ENCODE results near the gene CBX1.

Gene CBX1

DNA sequence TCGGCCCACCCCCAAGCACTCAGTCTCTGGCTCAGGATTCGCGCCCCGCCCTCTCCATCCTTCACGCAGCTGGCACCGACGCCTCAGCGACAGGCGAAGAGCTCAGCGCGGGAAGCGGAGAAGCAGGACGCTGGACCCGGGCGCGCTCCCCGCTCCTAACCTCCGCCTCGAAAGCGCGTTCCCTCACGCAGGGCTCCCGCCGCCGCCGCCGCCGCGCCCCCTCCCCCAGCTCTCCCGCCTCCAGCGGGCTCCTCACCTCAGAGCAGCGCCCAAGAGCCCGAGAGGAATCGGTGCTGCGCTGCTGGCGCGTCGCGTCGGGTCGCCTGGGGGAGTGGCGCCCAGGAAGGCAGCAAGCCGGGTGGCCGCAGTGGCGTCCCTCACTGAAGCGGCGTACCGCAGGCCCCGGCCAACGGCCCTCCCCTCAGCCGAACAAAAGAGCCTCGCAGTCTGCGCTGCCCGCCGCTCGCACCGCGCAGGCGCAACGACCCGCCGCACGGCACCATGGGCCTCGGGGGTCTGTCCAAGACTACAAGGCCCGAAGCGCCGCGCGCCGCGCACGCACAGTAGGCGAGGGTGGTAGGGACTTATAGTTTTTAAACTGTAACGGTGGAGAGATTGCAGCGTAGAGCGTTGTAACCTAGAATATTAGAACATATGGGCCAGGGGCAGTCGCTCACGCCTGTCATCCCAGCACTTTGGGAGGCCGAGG, at the start of gene CBX1:
Gene CBX1 (minus strand): TSS at position 467 of the 709 bp plus-strand sequence. CDS start 24,474 bp downstream, outside the sequence.
- peak; percentile 57 to 96 (median 90) for DNase-seq

DNA sequence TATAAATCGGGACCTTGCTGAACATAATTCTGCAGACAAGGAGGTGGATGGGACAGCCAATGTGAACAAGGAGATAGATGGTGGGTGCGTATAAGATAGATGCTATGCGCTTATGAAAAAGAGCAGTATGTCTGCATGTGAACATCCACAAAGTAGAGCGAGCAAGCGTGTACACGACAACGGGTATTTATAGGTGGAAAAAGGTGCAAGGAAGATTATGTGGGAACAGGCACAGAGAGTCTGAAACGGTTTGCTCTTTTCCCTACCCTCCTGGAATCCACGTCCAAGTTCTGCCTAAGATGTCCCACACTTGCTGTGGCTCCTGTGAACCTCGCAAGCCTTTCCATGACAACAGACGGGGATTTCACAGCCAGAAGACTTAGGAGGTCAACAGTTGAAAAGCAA, 49.3 kb upstream of the CBX1 start:
- DNase-seq: no peak

DNA sequence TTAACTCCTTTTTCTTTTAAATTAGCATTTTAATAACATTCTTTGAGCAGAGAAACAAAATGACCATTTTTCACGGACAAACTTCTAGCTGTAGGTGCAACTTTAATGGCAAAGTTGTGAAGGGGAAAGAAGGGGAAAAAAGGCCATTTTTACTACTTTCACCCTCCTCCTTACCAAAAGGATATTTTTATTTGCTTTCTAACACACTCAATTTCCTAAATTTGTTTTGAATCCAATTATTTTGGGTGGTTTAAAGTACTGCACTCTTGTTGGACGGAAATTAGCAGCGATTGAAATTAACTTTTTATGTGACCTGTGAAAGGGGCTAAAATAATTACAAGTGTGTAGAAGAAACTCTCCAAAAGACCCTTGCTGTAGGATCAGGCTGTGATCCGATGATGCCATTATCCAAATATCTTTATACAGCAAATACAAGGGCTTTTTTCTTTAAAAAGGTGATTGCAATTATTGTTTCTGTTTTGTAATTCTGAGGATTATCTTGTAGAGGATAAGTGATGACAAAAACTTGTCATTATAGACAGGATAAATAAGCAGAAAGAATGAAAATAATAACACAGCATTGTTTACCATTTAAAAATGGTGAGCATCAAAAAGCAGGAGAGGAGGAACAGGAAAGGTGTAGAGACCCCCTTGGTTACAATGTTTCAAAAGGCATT, 48.6 kb upstream of the CBX1 start:
- no peak for DNase-seq

DNA sequence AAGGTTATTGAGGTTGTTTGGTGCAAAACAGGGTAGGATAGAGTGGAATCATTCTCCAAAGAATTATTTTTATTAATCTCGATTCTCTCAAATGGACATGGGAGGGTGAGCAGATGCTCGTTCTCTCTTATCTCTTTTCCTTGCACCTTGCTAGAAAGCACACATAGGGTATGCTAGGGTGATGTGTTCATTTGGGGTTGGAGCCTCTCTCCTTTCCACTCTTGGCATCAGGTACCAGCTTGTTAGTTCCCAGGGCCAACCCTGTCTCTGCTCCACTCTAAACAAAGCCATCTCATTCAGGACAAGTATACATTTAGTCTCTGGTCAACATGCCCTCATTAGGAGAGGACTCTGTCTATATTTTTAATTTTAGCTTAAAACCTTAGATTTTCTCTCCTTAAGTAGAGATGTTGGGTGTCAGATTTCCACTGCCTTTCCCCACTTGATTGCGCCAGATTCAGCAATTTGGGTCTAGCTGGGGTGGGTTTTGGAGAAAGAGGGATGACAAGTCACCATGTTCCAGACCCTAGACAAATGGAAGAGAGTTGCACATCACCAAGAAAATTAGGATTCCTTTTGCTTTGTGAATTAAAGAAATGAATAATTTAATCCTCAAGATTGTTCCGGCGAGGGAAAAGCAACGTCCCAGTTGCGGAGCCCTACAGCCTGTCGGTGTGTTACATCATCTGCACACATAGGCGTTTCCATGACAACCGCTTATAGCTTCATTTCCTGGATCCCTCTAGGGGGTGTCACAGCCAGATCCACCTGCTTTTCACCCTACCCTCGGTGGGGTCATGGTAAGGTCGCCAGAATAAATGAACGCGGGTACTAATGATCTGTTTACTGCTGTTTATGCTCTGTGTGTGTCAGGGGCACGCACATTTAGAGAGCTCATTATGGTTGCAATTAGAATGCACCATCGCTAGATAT, 47.8 kb upstream of the CBX1 start:
- no peak for DNase-seq

DNA sequence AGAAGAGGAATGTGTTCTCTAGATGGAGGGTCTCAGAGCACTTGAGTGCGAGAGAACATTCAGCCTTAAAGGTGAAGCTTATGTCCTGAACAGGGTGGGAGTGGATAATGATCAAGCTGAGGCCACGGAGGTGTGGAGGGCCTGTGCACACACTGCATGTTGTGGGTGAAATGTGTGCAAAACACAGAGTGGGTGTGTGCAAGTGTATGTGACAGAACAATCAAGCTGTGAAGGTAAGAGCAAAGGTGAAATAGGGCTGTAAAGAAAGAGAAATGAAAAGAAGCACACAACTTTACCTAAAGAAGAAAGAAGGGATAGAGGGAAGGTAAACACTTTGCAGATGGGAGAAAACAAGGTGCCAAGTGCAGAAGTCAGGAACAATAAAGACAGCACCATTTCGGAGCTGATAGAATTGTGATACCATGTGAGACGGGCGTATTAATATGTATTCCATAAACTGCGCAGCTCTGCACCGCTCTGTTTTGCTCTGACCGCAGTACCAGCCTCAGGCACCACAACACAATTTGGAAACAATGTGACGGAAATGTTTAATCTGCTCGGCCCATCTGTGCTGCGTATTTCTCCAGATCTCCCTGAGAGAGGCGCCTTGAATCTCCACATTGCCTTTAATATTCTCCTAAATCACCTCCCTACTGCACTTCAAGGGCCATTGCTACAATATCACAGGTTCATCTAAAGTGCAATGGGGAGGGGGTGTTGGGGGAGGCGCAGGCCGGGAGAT, 46.9 kb upstream of the CBX1 start:
- DNase-seq: no peak

DNA sequence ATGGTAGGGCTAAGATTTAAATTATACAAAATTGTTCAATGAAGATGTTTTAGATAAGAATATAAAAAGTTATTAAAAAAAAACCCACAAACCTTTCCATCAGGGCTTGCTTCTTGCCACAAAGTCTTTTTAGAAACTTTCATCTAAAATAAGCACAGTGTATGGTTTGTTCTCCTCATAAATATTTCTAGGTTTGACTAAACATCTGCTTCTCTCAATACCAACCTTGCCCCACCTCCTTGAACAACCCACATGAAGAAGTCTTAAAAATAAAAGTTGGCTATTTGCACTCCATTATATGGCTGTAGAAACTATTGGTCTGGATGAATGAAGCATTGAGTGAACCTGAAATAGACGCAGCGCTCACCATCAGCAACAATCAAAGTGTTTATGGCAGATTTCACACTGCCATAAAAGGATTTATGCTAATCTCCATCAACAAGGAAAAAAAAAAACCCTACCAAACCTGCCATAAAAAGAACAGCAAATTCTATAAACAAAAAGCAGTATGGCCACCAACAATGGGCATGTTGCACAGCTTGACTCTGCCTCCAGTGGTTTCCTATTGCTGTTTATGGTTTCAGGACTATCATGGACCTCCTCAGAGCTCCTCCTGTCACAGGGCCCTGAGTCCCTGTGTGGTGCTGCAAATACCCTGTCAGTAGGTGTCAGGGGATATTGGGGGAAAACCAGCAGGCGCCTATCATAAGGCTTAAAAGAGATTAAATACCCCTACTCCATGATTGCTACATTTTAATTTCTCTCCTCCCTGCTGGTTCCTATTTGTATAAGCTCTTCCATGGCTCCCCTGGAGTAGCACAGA, 43.9 kb upstream of the CBX1 start:
- no peak for DNase-seq

DNA sequence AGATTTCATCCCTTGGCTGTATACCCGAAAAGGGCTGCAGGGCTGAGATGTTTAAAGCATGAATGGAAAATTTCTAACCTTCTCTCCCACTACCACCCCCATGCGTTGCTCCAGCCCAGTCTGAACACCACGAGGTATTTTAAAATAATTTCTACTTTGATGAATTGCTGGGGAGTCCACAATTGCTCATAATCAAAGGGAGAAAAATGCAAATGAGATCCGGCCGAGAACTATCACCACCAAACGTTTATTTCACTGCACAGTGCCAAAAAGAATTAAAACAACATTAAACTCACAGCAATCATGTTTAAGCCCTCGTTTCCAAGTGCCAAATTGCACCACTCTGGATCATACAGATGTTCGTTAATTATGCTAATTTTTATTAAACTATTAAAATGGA, 43.0 kb upstream of the CBX1 start:
- DNase-seq: no peak

DNA sequence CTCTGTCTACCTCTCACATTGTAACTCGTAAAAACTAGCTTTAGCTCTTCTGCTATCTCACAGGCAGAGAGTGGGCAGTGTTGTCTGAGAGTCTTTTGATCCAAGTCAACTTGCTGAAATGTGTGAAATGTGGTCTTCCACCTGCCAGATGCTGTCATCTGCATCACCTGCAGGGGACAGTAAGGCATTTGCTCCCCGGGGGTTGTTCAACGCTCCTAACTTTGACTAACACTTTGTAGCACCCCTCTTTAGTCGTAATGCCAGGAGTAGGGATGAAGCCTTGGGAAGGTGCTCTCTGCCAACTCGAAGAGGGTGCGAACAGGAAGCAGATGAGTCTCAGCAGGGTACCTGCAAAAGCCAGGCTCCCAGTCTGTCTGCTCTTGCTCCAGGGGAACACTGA, 42.4 kb upstream of the CBX1 start:
- no peak for DNase-seq

DNA sequence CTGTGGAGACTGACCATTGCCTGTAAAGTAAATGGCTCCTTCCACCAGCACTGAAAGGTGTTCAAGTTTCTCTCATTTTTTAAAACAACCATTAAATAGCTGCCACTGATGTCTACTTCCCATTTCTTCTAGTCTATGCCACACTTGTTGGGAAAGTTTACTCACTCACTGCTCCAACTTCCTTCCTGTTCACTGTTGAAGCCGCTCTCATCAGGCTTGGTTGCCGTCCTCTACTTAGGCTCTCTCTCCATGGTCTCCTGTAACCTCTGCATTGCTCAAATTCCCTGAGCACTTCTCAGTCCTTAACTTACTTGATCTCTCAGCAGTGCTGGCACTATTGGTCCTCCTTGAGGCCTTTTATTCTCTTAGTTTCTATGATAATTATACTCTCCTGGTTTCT, 38.7 kb upstream of the CBX1 start:
- DNase-seq: no peak

DNA sequence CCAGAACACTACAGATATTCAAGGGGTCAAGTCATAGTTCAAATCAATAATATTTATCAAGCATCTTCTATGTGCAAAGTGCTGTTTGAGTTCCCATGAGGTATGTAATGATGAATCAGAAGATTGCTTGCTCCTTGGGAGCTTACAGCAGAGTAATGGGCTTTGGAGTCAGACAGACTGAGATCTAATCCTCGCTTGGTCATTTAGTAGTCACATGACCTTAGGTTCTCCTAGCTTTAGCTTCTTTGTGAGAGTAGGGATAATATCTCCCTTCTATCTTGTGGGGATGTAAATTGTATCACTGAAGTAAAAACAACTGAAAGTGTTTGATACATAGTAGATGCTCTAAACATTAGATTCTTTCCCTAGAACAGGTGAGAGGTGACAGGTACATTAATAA, 36.4 kb upstream of the CBX1 start:
- no peak for DNase-seq

DNA sequence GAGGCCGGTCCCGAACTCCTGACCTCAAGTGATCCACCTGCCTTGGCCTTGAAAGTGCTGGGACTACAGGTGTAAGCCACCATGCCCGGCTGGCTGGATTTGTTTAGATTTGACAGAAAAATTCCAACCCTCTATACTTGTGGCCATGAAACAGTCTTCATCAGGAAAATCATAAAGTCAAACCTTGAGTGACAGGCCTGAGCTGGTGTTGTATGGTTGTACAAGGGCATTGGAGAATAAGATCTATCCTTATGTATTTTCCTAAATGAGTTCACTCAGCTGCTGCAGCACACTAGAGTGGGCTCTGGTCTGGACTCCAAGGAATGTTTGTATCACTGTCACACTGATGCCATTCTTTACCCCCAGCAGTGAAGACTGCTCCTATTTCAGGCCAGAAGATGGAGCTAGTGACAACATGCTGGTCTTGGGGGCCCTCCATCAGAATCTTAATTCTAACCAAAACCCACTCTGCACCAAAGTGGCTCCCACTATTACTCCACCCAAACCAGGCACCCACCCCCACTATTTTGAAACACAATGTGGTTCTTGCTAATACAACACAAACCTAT, 33.7 kb upstream of the CBX1 start:
- no peak for DNase-seq

DNA sequence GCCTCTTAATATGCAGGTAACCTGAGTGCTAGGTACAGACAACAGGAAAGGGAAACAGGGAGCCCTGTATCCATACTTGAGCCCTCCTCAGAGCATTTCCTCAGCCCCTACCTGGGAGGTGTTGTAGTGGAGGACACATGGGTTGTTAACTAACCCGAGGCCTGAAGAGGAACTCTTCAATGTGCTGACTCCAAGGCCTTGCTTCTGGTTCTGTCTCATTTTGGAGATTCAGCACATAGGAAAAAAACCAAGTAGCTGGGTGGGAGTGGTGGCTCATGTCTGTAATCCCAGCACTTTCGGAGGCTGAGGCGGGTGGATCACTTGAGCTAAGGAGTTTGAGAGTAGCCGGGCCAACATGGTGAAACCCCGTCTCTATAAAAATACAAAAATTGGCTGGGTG, 31.1 kb upstream of the CBX1 start:
- peak in 1 of 14 donors; percentile 13 for DNase-seq

DNA sequence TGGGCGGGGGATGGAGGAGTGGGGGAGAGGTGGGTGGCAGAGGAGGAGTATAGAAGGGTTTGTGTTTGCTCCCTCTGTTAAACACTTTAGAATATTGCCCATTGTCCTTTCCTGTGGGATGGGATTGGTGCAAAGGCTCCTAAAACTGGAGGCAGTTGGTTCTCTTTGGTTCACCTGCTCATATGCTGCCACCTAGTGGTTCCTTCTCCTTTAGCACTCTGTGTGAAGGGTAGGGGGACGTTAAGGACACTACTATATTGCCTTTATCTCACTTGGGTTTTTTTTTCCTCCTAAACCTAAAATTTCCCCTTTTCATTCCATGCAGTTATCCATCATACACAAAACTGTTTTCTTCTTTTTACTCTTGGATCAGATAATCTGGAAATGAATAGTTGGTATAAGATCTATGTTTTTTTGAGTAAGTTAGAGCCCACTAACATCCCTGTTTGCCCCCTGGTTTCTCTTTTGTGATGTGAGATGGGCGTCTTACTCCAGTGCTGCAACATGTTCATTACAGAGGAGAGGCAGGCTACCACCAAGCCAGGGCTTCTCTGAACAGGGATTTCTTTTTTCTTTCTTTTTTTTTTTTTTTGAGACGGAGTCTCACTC, 30.0 kb upstream of the CBX1 start:
- peak in 6 of 14 donors; percentile 8 to 43 (median 19) for DNase-seq

DNA sequence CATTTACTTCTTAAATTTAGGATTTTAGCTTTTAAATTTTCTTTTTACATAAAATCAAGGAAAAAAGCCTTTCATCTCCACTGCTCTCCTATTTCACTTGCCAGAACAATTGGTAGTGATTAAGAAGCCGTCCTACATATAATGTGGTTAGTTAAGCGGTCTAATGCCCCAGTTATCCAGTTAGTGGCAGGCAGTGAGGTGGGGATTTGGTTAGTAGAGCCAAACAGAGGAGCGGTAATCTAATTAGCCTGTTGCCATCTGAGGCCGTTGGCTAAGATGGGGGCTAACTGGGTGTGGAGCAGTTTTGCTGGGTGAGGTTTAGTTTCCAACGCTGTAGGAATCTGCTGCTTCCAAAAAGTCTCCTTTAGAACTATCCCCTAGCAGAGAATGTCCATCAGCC, 28.7 kb upstream of the CBX1 start:
- DNase-seq: no peak

DNA sequence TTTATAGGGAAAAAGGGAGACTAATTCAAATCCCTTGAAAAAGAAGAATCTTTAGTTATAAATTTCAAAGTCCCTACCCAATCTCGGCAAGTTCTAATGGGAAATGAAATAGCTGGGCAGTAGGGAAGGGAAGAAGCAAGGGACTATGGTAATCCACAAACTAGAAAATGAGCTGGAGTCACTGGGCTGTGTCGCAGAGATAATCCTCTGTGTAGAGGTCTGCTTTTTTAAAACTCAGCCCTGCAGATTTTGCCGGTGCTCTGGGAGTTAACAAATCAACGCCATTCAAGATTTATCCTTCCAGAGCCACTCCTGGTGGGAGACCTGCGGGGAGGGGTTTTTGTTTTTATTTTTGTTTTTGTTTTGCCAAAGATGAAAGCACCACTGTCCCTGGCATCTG, 27.1 kb upstream of the CBX1 start:
- no peak for DNase-seq

DNA sequence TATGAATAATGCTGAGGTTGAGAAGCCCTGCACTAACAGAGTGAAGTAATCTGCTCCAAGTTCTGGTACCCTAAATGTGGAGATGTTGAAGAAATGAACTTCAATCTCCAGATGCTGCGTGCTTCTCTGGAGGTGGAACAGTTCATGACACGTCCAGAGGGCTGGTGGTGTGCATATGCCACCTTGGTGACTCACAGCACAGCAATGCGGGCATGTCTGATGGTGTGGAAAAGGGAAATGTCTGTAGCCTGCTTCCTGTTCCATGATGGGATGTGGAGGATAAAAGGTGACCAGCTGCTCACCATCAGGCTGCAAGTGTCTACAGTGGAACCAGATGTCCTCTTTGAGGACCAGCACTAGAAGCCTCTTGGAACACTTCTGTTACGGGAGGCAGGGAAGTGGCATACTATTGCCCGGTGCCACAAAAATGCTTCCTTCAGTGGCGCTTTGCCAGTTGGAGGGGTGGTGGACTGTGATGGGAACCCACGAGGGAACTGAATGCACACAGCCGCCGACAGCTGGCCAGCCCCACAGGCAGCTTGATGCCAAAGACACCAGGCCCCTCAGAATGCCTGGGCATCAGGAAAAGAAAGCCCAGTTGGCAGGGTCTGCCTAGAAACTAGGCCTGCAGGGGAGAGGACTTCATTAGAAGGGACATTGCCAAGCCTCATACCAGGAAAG, 26.2 kb upstream of the CBX1 start:
- DNase-seq: peak in 5 of 14 donors; percentile 10 to 65 (median 22)

DNA sequence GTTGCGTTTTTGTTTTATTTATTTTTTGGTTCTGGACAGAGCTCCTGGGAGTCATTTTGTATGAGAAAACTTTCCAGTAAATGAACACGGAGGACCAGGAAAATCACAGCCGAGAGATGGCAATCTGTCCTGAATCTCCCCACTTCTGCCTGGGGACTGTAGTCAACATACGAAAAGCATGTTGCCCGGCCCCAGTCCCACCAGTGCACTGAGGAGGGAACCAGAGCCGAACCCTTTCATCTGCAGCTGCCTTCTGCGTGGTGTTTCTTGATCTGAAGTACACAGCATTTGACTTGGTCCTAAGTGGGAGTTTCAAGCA, 25.2 kb upstream of the CBX1 start:
- DNase-seq: peak in 1 of 14 donors; percentile 7

DNA sequence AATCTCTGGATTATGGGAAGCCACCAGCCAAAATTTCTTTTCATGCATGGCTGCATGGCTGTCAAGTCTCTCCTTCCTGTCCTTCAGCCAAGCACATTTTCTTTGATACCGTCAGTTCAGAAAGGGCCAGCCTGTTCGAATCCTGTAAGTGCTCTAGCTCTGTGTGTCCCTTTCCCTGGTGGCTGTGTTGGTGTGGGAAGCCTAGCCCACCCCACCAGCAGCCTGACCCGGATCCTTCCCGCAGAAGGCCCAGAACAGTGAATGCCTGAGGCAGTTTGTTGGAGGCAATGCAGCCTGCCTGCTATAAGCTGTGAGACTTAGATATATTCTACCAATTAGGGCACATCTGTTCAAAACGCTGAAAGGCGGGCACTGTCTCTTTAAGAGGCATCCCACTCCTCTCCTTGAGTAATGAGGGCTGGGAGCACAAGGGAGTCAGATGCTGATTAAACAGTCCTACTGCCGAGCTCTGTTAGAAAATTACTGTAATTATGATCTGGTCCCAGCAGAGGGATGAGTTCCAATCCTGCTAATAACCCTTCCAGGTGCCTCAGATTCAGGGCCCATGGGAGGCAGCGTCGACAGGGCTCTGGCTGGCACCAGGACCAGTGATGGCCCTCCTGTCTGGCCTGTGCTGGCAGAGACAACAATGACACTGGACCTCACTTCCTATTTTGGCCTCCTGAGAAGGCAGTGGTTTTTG, 24.7 kb upstream of the CBX1 start:
- peak in 1 of 14 donors; percentile 27 for DNase-seq

DNA sequence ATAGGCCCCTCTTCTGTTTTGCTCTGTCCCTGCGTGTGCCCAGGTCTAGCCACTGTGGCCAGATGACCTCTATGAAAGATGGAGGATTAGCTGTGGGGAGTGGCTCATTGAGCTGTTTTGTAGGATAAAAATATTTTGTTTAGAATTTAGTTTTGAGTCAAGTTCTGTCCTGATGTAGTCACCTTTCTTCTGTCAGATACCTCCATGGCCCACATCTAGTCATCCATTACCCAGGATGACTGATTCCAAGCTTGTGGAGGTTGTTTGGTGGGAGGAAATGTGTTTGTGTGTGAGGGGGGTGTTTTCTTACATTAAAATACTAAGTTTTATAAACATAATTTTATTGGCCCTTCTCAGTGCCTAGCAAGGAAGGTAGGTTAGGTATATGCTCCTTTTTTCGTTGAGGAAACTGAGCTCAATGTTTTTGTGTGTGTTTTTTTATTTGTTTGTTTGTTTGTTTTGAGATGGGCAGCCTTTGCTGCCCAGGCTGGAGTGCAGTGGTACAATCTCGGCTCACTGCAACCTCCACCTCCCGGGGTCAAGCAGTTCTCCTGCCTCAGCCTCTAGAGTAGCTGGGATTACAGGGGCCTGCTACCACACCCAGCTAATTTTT, 22.6 kb upstream of the CBX1 start:
- DNase-seq: no peak

All from C1 segment of cervical spinal cord (tissue), 14 donors.